ENCODE data around the gene CAMK2N2. TPM values are rescaled to one million over a fixed set of nuclear protein-coding genes. Genes with fewer than 3 reads are reported as not detected.

CAMK2N2 gene
- polyA plus RNA-seq, 1 donor (not counting 4 experiments of a cell fraction or from before 2014, with no cell fraction given), result 0.18 TPM

GRCh38 chr3:184230603-184231528 lies 30.5 kb downstream of the CAMK2N2 start:
- H3K27ac ChIP-seq (ENCODE audit: control insufficient read depth, insufficient read depth, low read length), result no peak overlapping the region
- FAIRE-seq (no peak), DNase-seq (ENCODE audit: low read depth, low spot score) (no peak)
- no peaks in the 10 kb centered on the region for H3K36me3 ChIP-seq (ENCODE audit: control insufficient read depth in 2 of 2, extremely low read depth in 1 of 2, insufficient read depth in 2 of 2, low read length in 2 of 2)
- H3K79me2 ChIP-seq (ENCODE audit: control insufficient read depth, insufficient read depth, low read length), result no peaks in the 10 kb centered on the region
- H3K9me3 ChIP-seq (ENCODE audit: control insufficient read depth, low read depth, low read length), result no peaks in the 10 kb centered on the region
- dilution Hi-C loops (cut with MboI; ENCODE audit: extremely low pct_ligation_motif_present, low sequenced_read_pairs), result no loop called here
- H3K4me2 ChIP-seq (ENCODE audit: control insufficient read depth, extremely low read depth, insufficient read depth, low read depth, low read length), result peak overlapping the region; percentile 32
- peak overlapping the region in 2 of 3 experiments; percentile 10 to 38 for H3K4me3 ChIP-seq (ENCODE audit: control insufficient read depth in 2 of 3, extremely low read depth in 1 of 3, insufficient read depth in 2 of 3, low read depth in 1 of 3, low read length in 3 of 3)
- H2AFZ ChIP-seq (ENCODE audit: control insufficient read depth, low read length), result no peak overlapping the region
- H3K9me1 ChIP-seq (ENCODE audit: control insufficient read depth, extremely low read depth, insufficient read depth, low read length), result no peaks in the 10 kb centered on the region
- TF ChIP-seq CTCF (optimal IDR thresholded peaks at IDR 0.05 in 1 of 3, IDR thresholded peaks at IDR 0.05 in 1 of 3, conservative IDR thresholded peaks at IDR 0.05 in 1 of 3; ENCODE audit: extremely low read depth in 1 of 3, insufficient read depth in 2 of 3, low read length in 3 of 3), result no peak
- peak; percentile 84 for TF ChIP-seq EZH2 (IDR thresholded peaks at IDR 0.05; ENCODE audit: low read length)
- peaks cover 59% of the 10 kb centered on the region for H3K27me3 ChIP-seq (ENCODE audit: control insufficient read depth, extremely low read depth, insufficient read depth, low read length)
- no peak overlapping the region for H3K9ac ChIP-seq (ENCODE audit: control insufficient read depth, extremely low read depth, insufficient read depth, low read length)
- H3K4me1 ChIP-seq (ENCODE audit: control insufficient read depth, extremely low read depth, insufficient read depth, low read length), result peaks cover 9% of the 10 kb centered on the region
- H4K20me1 ChIP-seq (ENCODE audit: control insufficient read depth, extremely low read depth, insufficient read depth, low read length), result no peaks in the 10 kb centered on the region

- no peak for FAIRE-seq
- dilution Hi-C loops (cut with MboI; ENCODE audit: extremely low pct_ligation_motif_present, low sequenced_read_pairs), result no loop called here
- no peak for TF ChIP-seq EZH2 (IDR thresholded peaks at IDR 0.05; ENCODE audit: low read length)
- TF ChIP-seq CTCF (optimal IDR thresholded peaks at IDR 0.05 in 1 of 3, IDR thresholded peaks at IDR 0.05 in 1 of 3, conservative IDR thresholded peaks at IDR 0.05 in 1 of 3; ENCODE audit: extremely low read depth in 1 of 3, insufficient read depth in 2 of 3, low read length in 3 of 3), result no peak
- Histone ChIP-seq H3K9me3 (ENCODE audit: control insufficient read depth, low read depth, low read length) (no peaks in the 10 kb centered on the region), H3K4me2 (ENCODE audit: control insufficient read depth, extremely low read depth, insufficient read depth, low read depth, low read length) (peak overlapping the region; percentile 67), H3K27me3 (ENCODE audit: control insufficient read depth, extremely low read depth, insufficient read depth, low read length) (peaks cover 59% of the 10 kb centered on the region), H3K9me1 (ENCODE audit: control insufficient read depth, extremely low read depth, insufficient read depth, low read length) (no peaks in the 10 kb centered on the region), H3K4me1 (ENCODE audit: control insufficient read depth, extremely low read depth, insufficient read depth, low read length) (peaks cover 9% of the 10 kb centered on the region), H4K20me1 (ENCODE audit: control insufficient read depth, extremely low read depth, insufficient read depth, low read length) (no peaks in the 10 kb centered on the region), H2AFZ (ENCODE audit: control insufficient read depth, low read length) (no peak overlapping the region), H3K27ac (ENCODE audit: control insufficient read depth, insufficient read depth, low read length) (no peak overlapping the region), H3K36me3 (ENCODE audit: control insufficient read depth in 2 of 2, extremely low read depth in 1 of 2, insufficient read depth in 2 of 2, low read length in 2 of 2) (no peaks in the 10 kb centered on the region), H3K79me2 (ENCODE audit: control insufficient read depth, insufficient read depth, low read length) (no peaks in the 10 kb centered on the region), H3K9ac (ENCODE audit: control insufficient read depth, extremely low read depth, insufficient read depth, low read length) (no peak overlapping the region), H3K4me3 (ENCODE audit: control insufficient read depth in 2 of 3, extremely low read depth in 1 of 3, insufficient read depth in 2 of 3, low read depth in 1 of 3, low read length in 3 of 3) (peak overlapping the region in 1 of 3 experiments; percentile 10)
- DNase-seq (ENCODE audit: low read depth, low spot score), result no peak
Observed at GRCh38 chr3:184230081-184230602, 31.2 kb downstream of the CAMK2N2 start.

All from keratinocyte (primary cell).